ENCODE measurements around the gene SATB1.
"Not testable (repeated sequence)": the region's sequence is repeated elsewhere in the genome, so short reads cannot be mapped to it uniquely, and the experiment has no call there.

Gene SATB1

DNA sequence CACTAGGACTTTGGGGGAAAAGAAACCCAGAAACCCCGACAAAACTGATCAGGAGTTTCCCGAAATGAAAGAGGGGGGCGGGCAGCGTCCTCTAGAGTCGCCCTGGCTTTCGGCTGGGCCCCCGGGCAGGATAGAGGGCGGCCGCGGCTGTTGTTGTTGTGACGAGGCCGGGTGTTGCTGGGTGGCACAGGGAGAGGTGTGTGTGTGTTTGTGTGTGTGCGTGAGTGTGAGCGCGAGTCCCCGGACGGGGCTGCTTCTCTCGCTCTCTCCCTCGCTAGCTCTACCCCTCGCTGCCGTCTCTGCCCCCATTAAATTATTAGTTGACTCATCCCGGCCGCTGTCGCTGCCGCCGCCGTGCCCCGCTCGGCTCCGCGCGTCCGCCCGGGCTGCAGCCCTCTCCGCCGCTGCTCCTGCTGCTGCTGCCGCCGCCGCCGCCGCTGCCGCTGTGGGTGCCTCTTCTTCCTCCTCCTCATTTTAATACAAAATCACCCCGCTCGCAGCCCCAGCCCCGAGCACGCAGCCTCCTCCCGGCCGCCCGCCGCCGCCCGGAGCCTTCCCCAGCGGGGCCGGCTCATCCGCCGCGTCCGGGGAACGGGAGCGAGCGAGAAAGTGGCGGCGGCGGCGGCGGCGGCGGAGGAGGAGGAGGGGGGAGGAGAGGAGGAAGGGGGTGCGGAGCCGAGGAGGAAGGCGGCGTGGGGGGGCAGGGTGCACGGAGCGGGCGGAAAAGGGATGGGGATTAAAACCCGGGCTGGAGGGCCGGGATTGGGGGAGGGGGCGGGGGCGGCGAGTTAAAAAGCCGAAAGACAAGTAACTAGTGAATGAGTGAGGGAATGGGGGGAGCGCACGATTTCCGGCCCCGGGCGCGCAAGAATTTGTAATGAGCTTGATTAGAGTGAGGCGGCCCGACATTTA is at the start of gene SATB1:
Gene SATB1, minus strand, starts transcription at position 611 of the 912 bp plus-strand sequence. CDS start 4,372 bp downstream, outside the sequence.
- Mint-ChIP-seq H3K27ac (peak within 1 kb of the TSS; percentile 94 to 99), H3K4me3 (peak within 1 kb of the TSS; percentile 96 to 98), H3K27me3 (no peaks in the 10 kb centered on the region), H3K9me3 (no peaks in the 10 kb centered on the region), H3K4me1 (peaks cover 63% of the 10 kb centered on the region)
- peak; percentile 58 for ATAC-seq
- peak; percentile 64 to 73 for DNase-seq

DNA sequence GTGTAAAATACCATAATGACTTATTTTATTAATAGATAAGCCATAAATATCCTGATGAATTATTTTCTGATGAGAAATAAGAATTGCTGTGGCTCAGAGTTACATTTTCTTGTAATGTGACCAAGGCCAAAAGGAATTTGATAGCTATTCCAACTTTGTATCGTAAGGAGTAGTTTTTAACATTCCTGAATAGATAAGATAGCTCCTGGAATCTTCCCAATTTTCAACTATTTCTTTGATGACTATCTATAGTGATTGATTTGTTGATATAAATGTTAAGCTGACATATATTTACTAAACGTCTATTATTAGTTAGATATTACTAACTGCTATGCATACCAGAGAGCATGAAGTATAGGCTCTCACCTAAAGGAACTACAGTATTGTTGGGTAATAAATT is 49.1 kb upstream of the SATB1 start:
- H3K27ac Mint-ChIP-seq, result no peak overlapping the region
- H3K9me3 Mint-ChIP-seq, result peaks cover 7 to 21% of the 10 kb centered on the region in 2 donors
- H3K27me3 Mint-ChIP-seq, result no peaks in the 10 kb centered on the region
- DNase-seq (no peak), ATAC-seq (no peak)
- H3K4me1 Mint-ChIP-seq, result peaks cover 15% of the 10 kb centered on the region
- no peak overlapping the region for H3K4me3 Mint-ChIP-seq

- peaks cover 0 to 15% of the 10 kb centered on the region in 2 donors for H3K9me3 Mint-ChIP-seq
- H3K4me3 Mint-ChIP-seq, result no peak overlapping the region
- no peaks in the 10 kb centered on the region for H3K27me3 Mint-ChIP-seq
- DNase-seq, result no peak
- ATAC-seq, result no peak
- H3K4me1 Mint-ChIP-seq, result peaks cover 8% of the 10 kb centered on the region
- no peak overlapping the region for H3K27ac Mint-ChIP-seq
These were observed 44.6 kb upstream of the SATB1 start for GRCh38 chr3:18469775-18470174.

DNA sequence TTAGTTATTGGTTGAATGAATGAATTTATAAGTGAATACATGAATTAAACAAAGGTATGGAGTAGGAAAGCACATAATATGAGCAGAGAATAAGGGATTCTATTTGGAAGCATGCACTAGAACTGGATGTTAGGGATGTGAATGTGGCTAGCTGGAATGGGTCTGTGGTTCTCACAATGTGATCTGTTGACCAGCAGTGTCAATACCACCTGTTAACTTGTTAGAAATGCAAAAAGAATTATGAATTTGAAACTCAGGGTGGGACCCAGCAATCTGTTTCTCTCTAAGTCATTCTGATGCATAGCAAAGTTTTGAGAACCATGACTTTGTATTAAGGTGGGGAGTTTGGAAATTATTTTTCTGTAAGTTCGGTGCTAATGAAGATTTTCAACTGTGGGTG is 41.0 kb upstream of the SATB1 start:
- ATAC-seq (no peak), DNase-seq (no peak)
- Mint-ChIP-seq H3K9me3 (peaks cover 5 to 14% of the 10 kb centered on the region in 2 donors), H3K27me3 (no peaks in the 10 kb centered on the region), H3K27ac (no peak overlapping the region), H3K4me3 (no peak overlapping the region), H3K4me1 (peaks cover 5% of the 10 kb centered on the region)

- no peak for DNase-seq
- Mint-ChIP-seq H3K27ac (no peak overlapping the region), H3K27me3 (no peaks in the 10 kb centered on the region), H3K4me1 (peaks cover 50% of the 10 kb centered on the region), H3K9me3 (peaks cover 19 to 28% of the 10 kb centered on the region in 2 donors), H3K4me3 (no peak overlapping the region)
- ATAC-seq, result no peak
These were observed 29.6 kb upstream of the SATB1 start for GRCh38 chr3:18454766-18455165.

DNA sequence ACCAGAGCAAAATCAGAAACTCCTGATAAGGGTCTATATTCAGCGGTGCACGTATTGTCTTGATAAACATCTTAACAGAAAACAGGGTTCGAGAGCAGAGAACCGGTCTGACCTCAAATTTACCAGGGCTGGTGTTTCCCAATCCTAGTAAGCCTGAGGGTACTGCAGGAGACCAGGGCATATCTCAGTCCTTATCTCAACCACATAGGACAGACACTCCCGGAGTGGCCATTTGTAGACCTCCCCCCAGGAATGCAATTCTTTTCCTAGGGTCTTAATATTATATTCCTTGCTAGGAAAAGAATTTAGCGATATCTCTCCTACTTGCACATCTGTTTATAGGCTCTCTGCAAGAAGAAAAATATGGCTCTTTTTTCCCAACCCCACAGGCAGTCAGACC is 24.5 kb upstream of the SATB1 start:
- not testable (repeated sequence) for ATAC-seq

GRCh38 chr3:18447720-18448119 is 22.6 kb upstream of the SATB1 start:
- peak overlapping the region; percentile 96 to 99 for H3K4me3 Mint-ChIP-seq
- peaks cover 5 to 13% of the 10 kb centered on the region in 2 donors for H3K9me3 Mint-ChIP-seq

More for the DNA sequence above, 24.5 kb upstream of the SATB1 start:
- Mint-ChIP-seq H3K4me3 (peak overlapping the region in 1 of 2 donors; percentile 96), H3K9me3 (peaks cover 17 to 23% of the 10 kb centered on the region in 2 donors), H3K4me1 (peaks cover 59% of the 10 kb centered on the region)
- DNase-seq, H3K27me3 Mint-ChIP-seq, H3K27ac Mint-ChIP-seq: not testable (repeated sequence)

GRCh38 chr3:18446149-18446825 is 21.1 kb upstream of the SATB1 start:
- H3K9me3 Mint-ChIP-seq, result peaks cover 5 to 13% of the 10 kb centered on the region in 2 donors
- ATAC-seq, result no peak
- H3K27me3 Mint-ChIP-seq, result no peaks in the 10 kb centered on the region
- H3K27ac Mint-ChIP-seq, result peak overlapping the region; percentile 96 to 98
- H3K4me1 Mint-ChIP-seq, result peaks cover 38% of the 10 kb centered on the region
- peak overlapping the region; percentile 96 to 99 for H3K4me3 Mint-ChIP-seq
- DNase-seq, result no peak

More at GRCh38 chr3:18447720-18448119, 22.6 kb upstream of the SATB1 start:
- Mint-ChIP-seq H3K27ac (peak overlapping the region; percentile 71 to 96), H3K4me1 (peaks cover 50% of the 10 kb centered on the region), H3K27me3 (no peaks in the 10 kb centered on the region)
- ATAC-seq (no peak), DNase-seq (no peak)

DNA sequence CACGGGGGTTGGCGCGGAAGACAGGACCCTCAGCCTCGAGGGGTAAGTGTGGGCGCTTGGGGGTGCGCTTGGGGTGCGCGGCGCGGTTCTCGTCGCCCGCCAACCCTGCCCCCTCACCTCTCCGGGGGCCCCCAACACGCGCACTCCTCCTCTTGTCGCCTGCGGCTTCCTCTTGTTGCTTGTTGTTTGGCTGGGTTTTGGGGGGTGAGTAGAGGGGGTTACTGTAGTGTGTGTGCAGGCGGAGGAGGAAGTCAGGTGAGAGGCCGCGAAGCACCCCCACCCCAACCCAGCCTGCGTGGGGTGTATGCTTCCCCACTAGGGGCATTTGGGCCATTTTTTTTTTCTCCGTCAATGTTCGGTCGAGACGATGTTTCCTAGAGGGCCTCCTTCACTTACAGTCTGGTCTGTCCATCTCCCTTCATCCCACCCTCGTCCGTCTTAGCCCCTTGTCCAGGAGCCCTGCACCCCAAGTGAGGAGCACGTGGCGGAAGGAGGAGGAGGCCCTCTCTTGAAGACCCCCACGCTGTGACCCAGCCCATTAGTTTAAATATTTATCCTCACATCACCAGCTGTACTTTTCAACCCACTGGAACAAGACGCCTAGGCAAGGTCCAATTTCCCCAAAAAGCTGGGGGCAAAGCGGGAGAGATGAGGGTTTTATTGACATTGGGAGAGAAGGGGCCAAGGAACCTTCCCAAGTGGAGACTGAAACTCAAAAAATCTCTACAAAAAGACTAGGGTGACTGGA is 20.4 kb upstream of the SATB1 start:
- H3K4me1 Mint-ChIP-seq, result peaks cover 32% of the 10 kb centered on the region
- DNase-seq (peak; percentile 80 to 88), ATAC-seq (peak; percentile 84)
- H3K27ac Mint-ChIP-seq, result peak overlapping the region; percentile 96 to 98
- peak overlapping the region; percentile 96 to 99 for H3K4me3 Mint-ChIP-seq
- H3K9me3 Mint-ChIP-seq, result peaks cover 5 to 13% of the 10 kb centered on the region in 2 donors
- no peaks in the 10 kb centered on the region for H3K27me3 Mint-ChIP-seq

GRCh38 chr3:18444595-18445400 is 19.7 kb upstream of the SATB1 start:
- ATAC-seq (peak; percentile 78), DNase-seq (peak; percentile 86 to 89)
- H3K27ac Mint-ChIP-seq, result peak overlapping the region; percentile 97 to 99
- peak overlapping the region; percentile 96 to 98 for H3K4me3 Mint-ChIP-seq
- H3K9me3 Mint-ChIP-seq, result peaks cover 5 to 10% of the 10 kb centered on the region in 2 donors
- no peaks in the 10 kb centered on the region for H3K27me3 Mint-ChIP-seq
- peaks cover 26% of the 10 kb centered on the region for H3K4me1 Mint-ChIP-seq

DNA sequence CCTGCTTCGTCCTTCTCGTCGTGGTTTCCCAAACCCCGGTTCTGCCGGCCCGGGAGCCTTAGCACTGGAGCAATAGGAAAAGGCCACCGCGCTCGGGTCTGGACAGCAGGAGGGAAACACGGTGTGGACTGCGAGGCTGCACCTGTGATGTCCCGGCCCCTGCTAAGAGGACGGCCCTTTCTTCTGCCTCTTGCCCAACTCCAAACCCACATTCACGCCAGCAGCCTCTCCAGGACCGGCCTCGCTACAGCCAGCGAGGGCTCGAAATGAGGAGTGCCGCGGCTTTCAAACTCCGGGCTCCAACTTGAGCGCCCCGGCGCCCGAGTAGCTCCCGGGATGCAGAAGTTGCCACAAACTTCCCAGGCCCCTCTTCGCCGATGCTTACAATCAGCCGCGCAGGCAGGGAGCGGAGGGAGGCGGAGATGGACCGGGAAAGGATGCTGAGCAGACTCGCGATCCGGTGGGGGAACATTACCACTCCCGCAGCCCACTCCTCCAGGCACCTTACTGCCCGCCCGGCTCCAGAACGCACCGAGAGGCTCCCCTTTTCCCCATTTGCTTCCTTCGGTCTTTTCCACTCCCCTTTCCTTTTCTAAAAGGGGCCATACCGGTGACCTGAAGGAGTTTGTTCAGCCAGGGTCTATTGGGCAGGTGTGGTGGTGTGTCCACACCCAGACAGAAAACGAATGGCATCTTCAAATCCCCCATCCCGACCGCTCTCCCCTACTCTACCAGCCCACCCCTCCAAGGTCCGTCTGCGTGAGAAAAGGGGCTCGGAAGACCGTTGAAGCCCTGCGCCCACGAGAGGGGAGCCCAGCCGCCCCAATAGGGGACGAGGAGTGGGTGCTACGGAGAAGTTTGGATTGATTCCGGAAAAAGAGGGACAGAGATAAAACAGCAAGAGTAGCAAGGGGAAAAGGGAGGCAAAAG is 18.8 kb upstream of the SATB1 start:
- H3K4me1 Mint-ChIP-seq, result peaks cover 18% of the 10 kb centered on the region

GRCh38 chr3:18442756-18443664 is 17.9 kb upstream of the SATB1 start:
- Mint-ChIP-seq H3K4me3 (peak overlapping the region; percentile 96 to 98), H3K9me3 (peaks cover 0 to 1% of the 10 kb centered on the region in 2 donors), H3K4me1 (peaks cover 21% of the 10 kb centered on the region), H3K27me3 (no peaks in the 10 kb centered on the region), H3K27ac (peak overlapping the region; percentile 97 to 99)
- ATAC-seq (peak; percentile 27), DNase-seq (peak in 1 of 2 donors; percentile 67)

More for the DNA sequence above, 18.8 kb upstream of the SATB1 start:
- ATAC-seq (no peak), DNase-seq (peak in 1 of 2 donors; percentile 50)
- Mint-ChIP-seq H3K4me3 (peak overlapping the region; percentile 96 to 98), H3K27me3 (no peaks in the 10 kb centered on the region), H3K9me3 (peaks cover 1 to 5% of the 10 kb centered on the region in 2 donors), H3K27ac (peak overlapping the region; percentile 97 to 99)

DNA sequence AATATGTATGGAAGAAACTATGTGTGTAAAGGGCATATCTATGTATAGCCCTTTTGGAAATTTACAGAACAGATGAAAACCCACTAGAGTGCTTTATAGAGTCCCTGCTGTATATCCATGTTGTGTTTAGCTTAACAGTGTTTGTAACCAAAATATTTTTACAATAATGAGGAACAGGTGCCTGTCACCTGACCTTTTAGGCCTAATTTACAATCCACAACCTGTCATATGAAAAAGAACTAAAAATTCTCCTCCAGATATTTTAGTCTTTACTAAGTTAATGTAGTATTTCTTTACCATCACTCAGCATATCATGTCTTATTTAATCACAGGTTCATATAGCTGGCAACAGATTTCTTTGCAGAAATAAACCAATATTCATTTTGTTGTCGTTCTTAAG is 16.4 kb upstream of the SATB1 start:
- H3K9me3 Mint-ChIP-seq, result no peaks in the 10 kb centered on the region
- H3K4me3 Mint-ChIP-seq, result peak overlapping the region; percentile 81 to 89
- ATAC-seq (no peak), DNase-seq (no peak)
- no peaks in the 10 kb centered on the region for H3K27me3 Mint-ChIP-seq
- H3K4me1 Mint-ChIP-seq, result peaks cover 10% of the 10 kb centered on the region
- H3K27ac Mint-ChIP-seq, result peak overlapping the region; percentile 69 to 80
